Measurements from ENCODE around the gene ACYP2.

The ACYP2 gene

DNA sequence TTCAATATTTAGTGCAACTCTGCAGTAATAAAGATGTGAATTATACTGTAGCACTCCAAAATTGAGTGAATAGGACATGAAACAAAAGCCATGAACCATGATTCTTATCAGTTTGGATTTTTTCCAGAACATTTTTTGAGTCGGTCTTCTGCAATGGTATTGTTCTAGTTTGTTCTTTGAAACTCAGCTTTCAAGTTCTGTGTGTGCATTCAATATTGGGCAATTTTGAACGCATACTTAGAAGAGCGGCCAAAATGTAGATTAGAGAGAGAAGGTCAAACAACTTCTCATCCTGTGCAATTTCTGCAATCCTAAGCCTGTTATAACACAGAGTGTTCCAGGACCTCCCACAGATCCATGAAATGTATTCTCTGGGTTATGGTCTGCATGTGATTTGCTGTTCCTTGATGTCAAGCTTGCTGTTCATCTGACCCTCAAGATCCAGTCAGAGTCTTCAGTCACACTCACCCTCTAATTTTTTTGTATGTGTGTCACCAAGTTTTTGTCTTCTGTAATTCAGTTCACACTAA lies 92.3 kb downstream of the ACYP2 start:
- Histone ChIP-seq H2AFZ (ENCODE audit: low read depth) (no peak overlapping the region), H3K9ac (no peak overlapping the region), H3K4me2 (no peak overlapping the region), H3K4me3 (IDR thresholded peaks at IDR 0.05; ENCODE audit: insufficient read depth, low read depth, low read length) (no peak overlapping the region), H3K27ac (no peak overlapping the region), H3K27me3 (ENCODE audit: insufficient read depth, low read depth) (no peaks in the 10 kb centered on the region), H4K20me1 (ENCODE audit: insufficient read depth) (no peaks in the 10 kb centered on the region), H3K36me3 (ENCODE audit: insufficient read depth) (no peaks in the 10 kb centered on the region), H3K79me2 (ENCODE audit: insufficient read depth, low read depth) (no peaks in the 10 kb centered on the region), H3K4me1 (ENCODE audit: low read depth, poor library complexity, severe bottlenecking) (no peaks in the 10 kb centered on the region)
- no peak for TF ChIP-seq CTCF (conservative IDR thresholded peaks at IDR 0.05; ENCODE audit: low read depth, low read length)

DNA sequence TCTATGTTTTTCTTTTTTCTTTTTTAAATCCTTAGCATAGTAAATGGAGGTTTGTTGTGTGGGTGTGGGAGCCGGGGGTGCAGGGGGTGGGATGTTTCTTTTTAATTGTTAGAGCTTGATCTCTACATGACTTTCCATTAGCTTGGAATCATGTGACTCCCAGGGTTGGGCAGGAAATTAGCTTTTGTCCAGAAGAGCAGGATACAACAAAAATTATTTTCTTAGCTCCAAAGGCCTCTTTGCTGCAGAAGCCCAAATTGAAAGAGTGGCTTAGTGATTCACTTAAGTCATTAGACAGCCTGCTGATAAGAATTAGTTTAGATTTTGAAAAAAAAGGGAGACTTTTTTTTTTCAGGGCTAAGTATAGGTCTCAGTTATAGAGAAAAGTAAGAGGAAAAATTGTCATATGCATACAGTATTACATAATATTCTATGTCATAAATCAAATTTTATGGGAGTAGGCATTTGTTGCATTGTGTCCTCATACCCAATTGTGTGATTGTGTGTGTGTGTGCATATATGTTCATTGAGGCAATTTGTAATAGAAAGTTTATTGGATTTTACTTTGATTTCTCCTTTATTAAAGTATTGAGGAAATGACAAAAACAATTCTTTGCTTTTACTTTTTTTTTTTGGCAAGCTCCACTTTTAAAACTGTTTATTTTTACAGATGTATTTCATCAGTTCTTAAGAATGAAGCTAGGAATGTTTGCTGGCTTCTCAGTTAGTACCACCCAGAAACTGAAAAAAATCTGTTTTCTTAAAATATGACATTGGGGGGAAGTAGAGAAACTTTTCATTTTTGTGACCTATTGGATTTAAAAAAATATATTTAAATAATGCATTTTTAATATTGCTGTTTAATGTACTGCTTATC lies 93.2 kb downstream of the ACYP2 start:
- Histone ChIP-seq H3K4me1 (ENCODE audit: low read depth, poor library complexity, severe bottlenecking) (no peaks in the 10 kb centered on the region), H3K4me2 (no peak overlapping the region), H3K79me2 (ENCODE audit: insufficient read depth, low read depth) (no peaks in the 10 kb centered on the region), H3K27me3 (ENCODE audit: insufficient read depth, low read depth) (no peaks in the 10 kb centered on the region), H3K9ac (no peak overlapping the region), H3K4me3 (IDR thresholded peaks at IDR 0.05; ENCODE audit: insufficient read depth, low read depth, low read length) (no peak overlapping the region), H4K20me1 (ENCODE audit: insufficient read depth) (no peaks in the 10 kb centered on the region), H3K36me3 (ENCODE audit: insufficient read depth) (no peaks in the 10 kb centered on the region), H3K27ac (no peak overlapping the region), H2AFZ (ENCODE audit: low read depth) (no peak overlapping the region)
- no peak for TF ChIP-seq CTCF (conservative IDR thresholded peaks at IDR 0.05; ENCODE audit: low read depth, low read length)

DNA sequence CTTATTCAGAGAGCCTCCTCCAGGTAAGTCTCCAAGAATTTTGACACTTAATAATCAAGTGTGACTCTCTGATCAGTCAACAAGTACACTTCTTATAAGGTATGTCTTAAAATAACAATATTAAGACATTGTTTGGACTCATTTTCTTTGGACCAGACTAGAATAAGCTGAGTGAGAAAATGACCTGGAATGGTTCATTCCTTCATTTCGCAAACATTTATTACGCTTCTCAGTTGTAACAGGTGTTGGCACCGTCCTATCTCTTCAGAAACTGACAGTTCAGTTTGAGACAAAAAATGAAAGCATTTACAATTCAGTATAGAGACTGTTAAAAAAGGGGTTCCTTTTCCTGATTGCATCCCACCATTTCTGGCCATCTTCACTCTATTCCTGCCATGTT lies 94.0 kb downstream of the ACYP2 start:
- Histone ChIP-seq H3K4me3 (IDR thresholded peaks at IDR 0.05; ENCODE audit: insufficient read depth, low read depth, low read length) (no peak overlapping the region), H3K9ac (no peak overlapping the region)

DNA sequence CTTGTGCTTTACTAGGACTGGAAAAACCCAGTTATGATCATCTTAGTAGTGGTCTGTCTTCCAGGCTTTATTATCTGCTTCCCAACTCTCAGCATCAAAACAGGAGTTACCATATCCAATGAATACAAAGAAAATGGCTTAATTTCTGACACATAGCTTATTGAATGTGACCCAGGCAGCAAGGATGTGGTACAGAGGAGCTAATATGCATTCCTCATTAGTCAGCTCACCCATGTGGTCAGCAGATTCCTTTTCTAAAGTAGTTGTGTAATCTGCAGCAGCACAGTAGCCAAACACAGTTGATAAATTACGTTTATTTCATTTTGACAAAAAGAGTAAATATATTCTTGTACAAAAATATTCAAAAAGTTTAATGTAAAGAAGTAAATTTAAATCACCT lies 97.0 kb downstream of the ACYP2 start:
- H3K4me1 ChIP-seq (ENCODE audit: low read depth, poor library complexity, severe bottlenecking): no peaks in the 10 kb centered on the region
- no peaks in the 10 kb centered on the region for H3K79me2 ChIP-seq (ENCODE audit: insufficient read depth, low read depth)
- H2AFZ ChIP-seq (ENCODE audit: low read depth): no peak overlapping the region
- H3K4me2 ChIP-seq: no peak overlapping the region
- no peak overlapping the region for H3K27ac ChIP-seq
- no peak for TF ChIP-seq CTCF (conservative IDR thresholded peaks at IDR 0.05; ENCODE audit: low read depth, low read length)
- H3K27me3 ChIP-seq (ENCODE audit: insufficient read depth, low read depth): no peaks in the 10 kb centered on the region
- H3K9ac ChIP-seq: no peak overlapping the region
- no peaks in the 10 kb centered on the region for H4K20me1 ChIP-seq (ENCODE audit: insufficient read depth)
- no peak overlapping the region for H3K4me3 ChIP-seq (IDR thresholded peaks at IDR 0.05; ENCODE audit: insufficient read depth, low read depth, low read length)
- no peaks in the 10 kb centered on the region for H3K36me3 ChIP-seq (ENCODE audit: insufficient read depth)

More for the DNA sequence above, 94.0 kb downstream of the ACYP2 start:
- Histone ChIP-seq H3K27me3 (ENCODE audit: insufficient read depth, low read depth) (no peaks in the 10 kb centered on the region), H3K79me2 (ENCODE audit: insufficient read depth, low read depth) (no peaks in the 10 kb centered on the region), H3K4me1 (ENCODE audit: low read depth, poor library complexity, severe bottlenecking) (no peaks in the 10 kb centered on the region), H4K20me1 (ENCODE audit: insufficient read depth) (no peaks in the 10 kb centered on the region), H3K36me3 (ENCODE audit: insufficient read depth) (no peaks in the 10 kb centered on the region), H3K27ac (no peak overlapping the region), H2AFZ (ENCODE audit: low read depth) (no peak overlapping the region), H3K4me2 (no peak overlapping the region)
- TF ChIP-seq CTCF (conservative IDR thresholded peaks at IDR 0.05; ENCODE audit: low read depth, low read length): no peak
